Measurements from ENCODE around the gene KCND2. TPM values are rescaled to one million over a fixed set of nuclear protein-coding genes. Genes with fewer than 3 reads are reported as not detected.

Gene KCND2
- total RNA-seq, 2 experiments from 2014 or later: not detected

GRCh38 chr7:120794106-120794729 is 521.2 kb downstream of the KCND2 start:
- Mint-ChIP-seq H3K27ac (no peak overlapping the region), H3K4me1 (no peaks in the 10 kb centered on the region), H3K36me3 (ENCODE audit: low read depth) (no peaks in the 10 kb centered on the region), H3K4me3 (no peak overlapping the region), H3K9me3 (no peaks in the 10 kb centered on the region), H3K27me3 (peaks cover 7% of the 10 kb centered on the region)
- CTCF ChIA-PET: interaction anchor here (1.4 kb wide), 1 partner anchor 314 kb away, joined by 4 read pairs; no protein-coding TSS in a partner anchor
- DNase-seq: no peak
- POLR2A ChIA-PET: no interaction called here

DNA sequence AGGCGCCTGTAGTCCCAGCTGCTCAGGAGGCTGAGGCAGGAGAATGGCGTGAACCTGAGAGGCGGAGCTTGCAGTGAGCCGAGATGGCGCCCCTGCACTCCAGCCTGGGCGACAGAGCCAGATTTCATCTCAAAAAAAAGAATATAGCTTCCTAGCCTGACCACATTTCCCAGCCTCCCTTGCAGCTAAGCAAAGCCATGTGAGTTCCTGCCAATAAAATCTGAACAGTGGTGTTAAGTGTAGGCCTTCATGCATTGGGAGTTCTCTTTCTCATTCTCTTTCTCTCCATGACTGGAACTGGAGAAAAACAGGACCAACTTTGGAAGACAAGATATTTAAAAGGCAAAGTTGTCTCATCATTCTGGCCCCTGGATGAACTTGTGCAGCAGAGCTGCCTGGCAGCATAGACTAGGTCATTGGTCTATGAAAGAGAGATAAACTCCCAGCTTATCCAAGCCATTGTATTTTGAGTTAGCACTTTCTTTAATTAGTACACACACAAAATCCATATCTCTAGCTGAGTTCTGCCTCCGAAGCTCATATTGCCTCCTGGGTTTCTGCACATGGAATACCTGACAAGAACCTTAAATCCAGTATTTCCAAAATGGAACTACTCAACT is 524.2 kb downstream of the KCND2 start:
- no peak overlapping the region for H3K4me3 Mint-ChIP-seq
- ChIA-PET POLR2A (no interaction called here), CTCF (interaction anchor here (1.0 to 2.0 kb wide), 3 partner anchors 9 to 286 kb away, joined by 4 to 12 read pairs (median 4); no protein-coding TSS in a partner anchor)
- no peak for DNase-seq
- no peaks in the 10 kb centered on the region for H3K4me1 Mint-ChIP-seq
- H3K27ac Mint-ChIP-seq: no peak overlapping the region
- peaks cover 4% of the 10 kb centered on the region for H3K27me3 Mint-ChIP-seq
- H3K36me3 Mint-ChIP-seq (ENCODE audit: low read depth): no peaks in the 10 kb centered on the region
- no peaks in the 10 kb centered on the region for H3K9me3 Mint-ChIP-seq

DNA sequence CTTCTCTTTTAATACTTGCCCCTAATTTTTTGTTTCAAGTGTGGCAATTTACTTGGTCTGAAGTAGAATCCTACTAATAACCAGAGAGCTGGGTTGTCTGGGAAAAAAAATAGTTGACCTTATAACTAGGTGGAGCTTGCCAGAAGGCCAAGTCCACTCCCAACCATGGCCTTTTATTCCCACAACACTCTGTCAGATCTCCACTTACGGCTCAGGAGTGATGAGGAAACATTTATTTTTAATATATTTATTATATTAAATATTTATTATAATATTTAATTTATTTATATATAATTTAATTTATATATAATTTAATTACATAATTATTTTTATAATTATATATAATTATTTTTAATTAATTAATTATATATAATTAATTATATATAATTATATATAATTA is 526.2 kb downstream of the KCND2 start:
- DNase-seq: no peak
- Mint-ChIP-seq H3K36me3 (ENCODE audit: low read depth) (no peaks in the 10 kb centered on the region), H3K9me3 (no peaks in the 10 kb centered on the region), H3K4me1 (no peaks in the 10 kb centered on the region), H3K27me3 (peaks cover 4% of the 10 kb centered on the region), H3K4me3 (no peak overlapping the region), H3K27ac (no peak overlapping the region)
- ChIA-PET CTCF (no interaction called here), POLR2A (no interaction called here)
